Body of pancreas (tissue), 4 donors: ENCODE results near the gene C3orf20. TPM values are rescaled to one million over a fixed set of nuclear protein-coding genes. Genes with fewer than 3 reads are reported as not detected.
"Not testable (repeated sequence)": the region's sequence is repeated elsewhere in the genome, so short reads cannot be mapped to it uniquely, and the experiment has no call there.

Experiments
- ATAC-seq: fragments of 150-250 bp; one replicate; pipeline ENCODE4 v1.9.1; 2016
- DNase-seq, 4 donors: peaks; one replicate each; pipeline ENCODE4 v3.0.0-alpha.2; 2019
- H3K27ac ChIP-seq, 4 donors: fragments of 200-600 bp; sonication (generic); 1 replicate in 3 of 4; 2 replicates in 1 of 4; pipeline versions ENCODE4 v1.5.1 to v1.6.1; 2016 to 2019; ENCODE audit warnings: mild to moderate bottlenecking in 1 of 4, mixed read lengths in 1 of 4, moderate library complexity in 1 of 4
- H3K27me3 ChIP-seq, 2 donors: fragments of 200-600 bp; sonication (generic); one replicate each; pipeline ENCODE4 v1.6.0; 2016; ENCODE audit warnings: mild to moderate bottlenecking in 1 of 2
- H3K36me3 ChIP-seq, 2 donors: fragments of 200-600 bp; sonication (generic); replicated peaks in 1 of 2; 2 replicates each; pipeline ENCODE4 v1.5.1; 2016; ENCODE audit warnings: low read depth in 2 of 2; ENCODE audit not compliant: insufficient read depth in 1 of 2
- H3K4me1 ChIP-seq: fragments of 200-600 bp; sonication (generic); one replicate; pipeline ENCODE4 v1.6.0; 2016
- H3K4me3 ChIP-seq, 2 donors: fragments of 200-600 bp; sonication (generic); 1 replicate in 1 of 2; 2 replicates in 1 of 2; pipeline ENCODE4 v1.5.1; 2016 to 2019
- H3K9me3 ChIP-seq, 3 donors: fragments of 200-600 bp; sonication (generic); 1 replicate in 2 of 3; 2 replicates in 1 of 3; pipeline ENCODE4 v1.5.1; 2016
- CTCF ChIP-seq, 7 experiments: fragments of 450-650 bp in 4 of 7; fragments of 200-600 bp in 3 of 7; sonication (generic) in 3 of 7; IDR thresholded peaks; one replicate each; pipeline ENCODE4 v1.5.1; 2016 to 2019; ENCODE audit warnings: antibody characterized with exemption in 7 of 7
- POLR2A ChIP-seq, 3 donors: fragments of 450-650 bp; IDR thresholded peaks; one replicate each; pipeline ENCODE4 v1.6.1; 2016; ENCODE audit warnings: antibody characterized with exemption in 3 of 3, mild to moderate bottlenecking in 2 of 3
- WGBS, 2 donors: methylation state at CpG; one replicate each; pipeline ENCODE4 v1.1.5; 2017; 5-methylcytosine and 5-hydroxymethylcytosine counted together
- intact Hi-C: fragments of 100-400 bp; cut with DNase I; formaldehyde crosslinking; loops from one replicate; pipeline ENCODE4 v1.15.1; 2023
- total RNA-seq, 2 donors: library from RNA; depleted of rRNA; stranded (reverse); fragments of >200 nt; gene quantifications; one replicate each; pipeline ENCODE4 v1.1.0, GENCODE V29; 2016

C3orf20 gene
- total RNA-seq, 2 donors from 2014 or later, result not detected

GRCh38 chr3:14806641-14807263, 131.8 kb downstream of the C3orf20 start:
- Histone ChIP-seq H3K36me3 (no peaks in the 10 kb centered on the region), H3K27ac (no peak overlapping the region), H3K9me3 (no peaks in the 10 kb centered on the region), H3K4me1 (no peaks in the 10 kb centered on the region), H3K27me3 (peaks cover 0 to 8% of the 10 kb centered on the region in 2 donors), H3K4me3 (no peak overlapping the region)
- ATAC-seq (no peak), DNase-seq (peak in 1 of 4 donors; percentile 34)
- intact Hi-C loops, result no loop called here
- no peak for TF ChIP-seq CTCF (IDR thresholded peaks at IDR 0.05)
- TF ChIP-seq POLR2A (IDR thresholded peaks at IDR 0.05), result no peak
- WGBS, 2 donors, result 57 to 60% methylated on average over 8 of the region's 8 CpGs

- no peak overlapping the region for H3K27ac ChIP-seq
- H3K36me3 ChIP-seq, result no peaks in the 10 kb centered on the region
- TF ChIP-seq CTCF (IDR thresholded peaks at IDR 0.05) (no peak), POLR2A (IDR thresholded peaks at IDR 0.05) (no peak)
- peaks cover 0 to 8% of the 10 kb centered on the region in 2 donors for H3K27me3 ChIP-seq
- no peaks in the 10 kb centered on the region for H3K4me1 ChIP-seq
- DNase-seq (no peak), ATAC-seq (no peak)
- intact Hi-C loops, result no loop called here
- H3K9me3 ChIP-seq, result no peaks in the 10 kb centered on the region
- H3K4me3 ChIP-seq, result no peak overlapping the region
Observed at GRCh38 chr3:14808025-14808424, 133.1 kb downstream of the C3orf20 start.

- intact Hi-C loops, result no loop called here
- no peak for DNase-seq
- no peak overlapping the region for H3K27ac ChIP-seq
- no peaks in the 10 kb centered on the region for H3K4me1 ChIP-seq
- H3K27me3 ChIP-seq, result peaks cover 0 to 8% of the 10 kb centered on the region in 2 donors
- H3K9me3 ChIP-seq, result no peaks in the 10 kb centered on the region
- H3K36me3 ChIP-seq, result no peaks in the 10 kb centered on the region
- no peak for ATAC-seq
- WGBS, 2 donors, result 61 to 67% methylated on average over 5 of the region's 5 CpGs
- no peak overlapping the region for H3K4me3 ChIP-seq
- TF ChIP-seq CTCF (IDR thresholded peaks at IDR 0.05) (no peak), POLR2A (IDR thresholded peaks at IDR 0.05) (no peak)
Observed at GRCh38 chr3:14808502-14809266, 133.7 kb downstream of the C3orf20 start.

GRCh38 chr3:14809611-14810010, 134.7 kb downstream of the C3orf20 start:
- 30 to 47% methylated on average over 8 to 9 of the region's 9 CpGs for WGBS, 2 donors
- H3K27me3 ChIP-seq, intact Hi-C loops, H3K4me1 ChIP-seq, H3K27ac ChIP-seq, ATAC-seq, DNase-seq, H3K4me3 ChIP-seq, H3K36me3 ChIP-seq, H3K9me3 ChIP-seq: not testable (repeated sequence)

- 1 to 8% methylated on average over 22 to 27 of the region's 85 CpGs for WGBS, 2 donors
- Histone ChIP-seq H3K9me3 (no peaks in the 10 kb centered on the region), H3K27ac (no peak overlapping the region), H3K36me3 (no peaks in the 10 kb centered on the region), H3K27me3 (peaks cover 0 to 8% of the 10 kb centered on the region in 2 donors), H3K4me1 (no peaks in the 10 kb centered on the region), H3K4me3 (no peak overlapping the region)
- intact Hi-C loops, result no loop called here
- no peak for TF ChIP-seq POLR2A (IDR thresholded peaks at IDR 0.05)
- TF ChIP-seq CTCF (IDR thresholded peaks at IDR 0.05), result no peak
- ATAC-seq, result peak; percentile 38
- no peak for DNase-seq
Observed at GRCh38 chr3:14810070-14810791, 135.3 kb downstream of the C3orf20 start.
